ENCODE measurements around the gene MTHFD1.

MTHFD1 gene

GRCh38 chr14:64407329-64407728, 19.2 kb downstream of the MTHFD1 start:
- DNase-seq (ENCODE audit: low spot score) = no peak

GRCh38 chr14:64409126-64409920, 21.2 kb downstream of the MTHFD1 start:
- DNase-seq (ENCODE audit: low spot score) = no peak

- DNase-seq (ENCODE audit: low spot score) = no peak
Observed at GRCh38 chr14:64410084-64410774, 22.1 kb downstream of the MTHFD1 start.

- no peak for DNase-seq (ENCODE audit: low spot score)
Observed at GRCh38 chr14:64411001-64411400, 22.8 kb downstream of the MTHFD1 start.

- DNase-seq (ENCODE audit: low spot score) = no peak
Observed at GRCh38 chr14:64412237-64412636, 24.1 kb downstream of the MTHFD1 start.

GRCh38 chr14:64416348-64416932, 28.3 kb downstream of the MTHFD1 start:
- DNase-seq (ENCODE audit: low spot score) = no peak

GRCh38 chr14:64417055-64417770, 29.1 kb downstream of the MTHFD1 start:
- no peak for DNase-seq (ENCODE audit: low spot score)

GRCh38 chr14:64417771-64418125, 29.6 kb downstream of the MTHFD1 start:
- no peak for DNase-seq (ENCODE audit: low spot score)

- DNase-seq (ENCODE audit: low spot score) = no peak
Observed at GRCh38 chr14:64419003-64419402, 30.9 kb downstream of the MTHFD1 start.

GRCh38 chr14:64421166-64421565, 33.0 kb downstream of the MTHFD1 start:
- no peak for DNase-seq (ENCODE audit: low spot score)

- no peak for DNase-seq (ENCODE audit: low spot score)
Observed at GRCh38 chr14:64422005-64422404, 33.9 kb downstream of the MTHFD1 start.

- no peak for DNase-seq (ENCODE audit: low spot score)
Observed at GRCh38 chr14:64422756-64423155, 34.6 kb downstream of the MTHFD1 start.

- no peak for DNase-seq (ENCODE audit: low spot score)
Observed at GRCh38 chr14:64423987-64424386, 35.8 kb downstream of the MTHFD1 start.

- DNase-seq (ENCODE audit: low spot score) = no peak
Observed at GRCh38 chr14:64434528-64434927, 46.4 kb downstream of the MTHFD1 start.

GRCh38 chr14:64438181-64438841, 50.2 kb downstream of the MTHFD1 start:
- DNase-seq (ENCODE audit: low spot score) = no peak

GRCh38 chr14:64439141-64439540, 51.0 kb downstream of the MTHFD1 start:
- no peak for DNase-seq (ENCODE audit: low spot score)

- no peak for DNase-seq (ENCODE audit: low spot score)
Observed at GRCh38 chr14:64440494-64440893, 52.3 kb downstream of the MTHFD1 start.

- no peak for DNase-seq (ENCODE audit: low spot score)
Observed at GRCh38 chr14:64442300-64442988, 54.3 kb downstream of the MTHFD1 start.

- no peak for DNase-seq (ENCODE audit: low spot score)
Observed at GRCh38 chr14:64444140-64444539, 56.0 kb downstream of the MTHFD1 start.

GRCh38 chr14:64444984-64445845, 57.1 kb downstream of the MTHFD1 start:
- DNase-seq (ENCODE audit: low spot score) = no peak
